H1 (cell line): ENCODE results near the gene USHBP1.

Experiments
- EGR1 ChIP-seq: IDR thresholded peaks from 2 replicates; pipeline ENCODE4 v1.6.1; 2011; ENCODE audit warnings: low read depth, low read length, borderline replicate concordance
- EP300 ChIP-seq, 2 experiments: IDR thresholded peaks; 1 replicate in 1 of 2; 2 replicates in 1 of 2; pipeline ENCODE4 v1.6.1; 2011 to 2012; ENCODE audit warnings: low read depth in 2 of 2, low read length in 2 of 2, mild to moderate bottlenecking in 2 of 2, borderline replicate concordance in 1 of 2, inconsistent platforms in 1 of 2, moderate library complexity in 1 of 2
- KDM1A ChIP-seq: fragments of 200-600, 300-600 bp; sonication (generic); IDR thresholded peaks from 2 replicates; pipeline ENCODE4 v1.7.1; 2016; ENCODE audit warnings: mild to moderate bottlenecking, low read length, borderline replicate concordance
- PHF8 ChIP-seq: fragments of 200-600 bp; sonication (generic); conservative IDR thresholded peaks from 2 replicates; pipeline ENCODE4 v1.7.1; 2012; ENCODE audit warnings: low read depth, mild to moderate bottlenecking, inconsistent platforms, low read length, moderate library complexity
- POLR2A ChIP-seq, 2 experiments: IDR thresholded peaks; 1 replicate in 1 of 2; 2 replicates in 1 of 2; pipeline ENCODE4 v1.6.1; 2011; ENCODE audit warnings: low read depth in 2 of 2, low read length in 2 of 2, mild to moderate bottlenecking in 2 of 2; ENCODE audit errors: control extremely low read depth in 1 of 2
- POLR2AphosphoS5 ChIP-seq: IDR thresholded peaks from 2 replicates; pipeline ENCODE4 v1.6.1; 2011; ENCODE audit warnings: low read depth, low read length
- RAD21 ChIP-seq, 2 experiments: IDR thresholded peaks in 1 of 2; conservative IDR thresholded peaks in 1 of 2; 2 replicates each; pipeline ENCODE4 v1.6.1; 2011; ENCODE audit warnings: low read depth in 2 of 2, low read length in 2 of 2, improper control_type of control experiment in 1 of 2, inconsistent platforms in 1 of 2, mild to moderate bottlenecking in 1 of 2, moderate library complexity in 1 of 2
- SIN3A ChIP-seq, 2 experiments: IDR thresholded peaks in 1 of 2; conservative IDR thresholded peaks in 1 of 2; 2 replicates each; pipeline ENCODE4 v1.6.1; 2011 to 2012; ENCODE audit warnings: low read length in 2 of 2, improper control_type of control experiment in 1 of 2, low read depth in 1 of 2, mild to moderate bottlenecking in 1 of 2
- SP1 ChIP-seq: IDR thresholded peaks from 2 replicates; pipeline ENCODE4 v1.6.1; 2011; ENCODE audit warnings: low read depth, low read length
- TAF1 ChIP-seq: IDR thresholded peaks from 2 replicates; pipeline ENCODE4 v1.6.1; 2011; ENCODE audit warnings: mild to moderate bottlenecking, low read depth, low read length
- TF ChIP-seq, protein P1 (sequence below), 3 experiments: IDR thresholded peaks; 1 replicate in 2 of 3; 2 replicates in 1 of 3; pipeline versions ENCODE4 v1.5.1 to v1.6.1; 2011; ENCODE audit warnings: low read length in 3 of 3, mild to moderate bottlenecking in 3 of 3, inconsistent platforms in 2 of 3, low read depth in 1 of 3, moderate library complexity in 1 of 3; ENCODE audit not compliant: insufficient read depth in 1 of 3; ENCODE audit errors: control extremely low read depth in 1 of 3
- TF ChIP-seq, protein P2 (sequence below): IDR thresholded peaks from 2 replicates; pipeline ENCODE4 v1.6.1; 2012; ENCODE audit warnings: inconsistent platforms

DNA sequence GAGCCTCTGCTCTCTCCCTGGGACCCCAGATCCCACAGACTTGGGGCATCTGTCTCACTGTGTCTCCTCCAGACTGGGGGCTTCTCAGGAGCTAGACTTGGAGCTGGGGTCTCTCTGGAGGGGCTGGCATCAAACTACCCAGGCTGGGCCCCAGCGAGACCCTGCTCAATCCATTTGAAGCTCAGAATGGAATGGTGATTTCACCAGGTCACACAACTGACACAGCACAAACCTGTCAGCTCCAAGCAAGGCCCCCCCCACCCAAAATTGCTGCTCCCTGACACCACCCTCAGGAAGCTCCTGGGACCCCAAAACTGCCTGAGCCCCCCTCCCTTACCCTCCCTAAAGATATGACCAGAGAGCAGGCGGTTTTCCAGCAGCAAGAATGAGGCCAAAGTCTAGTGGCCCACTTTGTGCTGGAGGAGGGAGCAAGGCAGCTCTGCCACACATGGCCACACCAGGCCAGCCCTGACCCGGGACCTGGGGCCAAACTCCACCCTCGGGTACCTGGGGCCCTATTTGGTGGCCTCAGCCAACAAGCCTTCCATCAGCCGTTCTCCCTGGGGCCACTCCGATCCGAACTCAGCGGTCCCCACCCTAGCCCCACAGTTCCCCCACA is 21.2 kb downstream of the USHBP1 start:
- TF ChIP-seq KDM1A (no peak), PHF8 (no peak), RAD21 (IDR thresholded peaks at IDR 0.05 in 1 of 2, conservative IDR thresholded peaks at IDR 0.05 in 1 of 2; ENCODE audit: low read depth in 2 of 2, low read length in 2 of 2) (no peak), EP300 (IDR thresholded peaks at IDR 0.05; ENCODE audit: borderline replicate concordance in 1 of 2, low read depth in 2 of 2, low read length in 2 of 2) (no peak), POLR2A (IDR thresholded peaks at IDR 0.05; ENCODE audit: control extremely low read depth in 1 of 2, low read depth in 2 of 2, low read length in 2 of 2) (no peak), POLR2AphosphoS5 (no peak), SIN3A (conservative IDR thresholded peaks at IDR 0.05 in 1 of 2, IDR thresholded peaks at IDR 0.05 in 1 of 2; ENCODE audit: low read depth in 1 of 2, low read length in 2 of 2) (no peak), TAF1 (no peak), SP1 (no peak), EGR1 (no peak)
- TF ChIP-seq, protein P1, sequence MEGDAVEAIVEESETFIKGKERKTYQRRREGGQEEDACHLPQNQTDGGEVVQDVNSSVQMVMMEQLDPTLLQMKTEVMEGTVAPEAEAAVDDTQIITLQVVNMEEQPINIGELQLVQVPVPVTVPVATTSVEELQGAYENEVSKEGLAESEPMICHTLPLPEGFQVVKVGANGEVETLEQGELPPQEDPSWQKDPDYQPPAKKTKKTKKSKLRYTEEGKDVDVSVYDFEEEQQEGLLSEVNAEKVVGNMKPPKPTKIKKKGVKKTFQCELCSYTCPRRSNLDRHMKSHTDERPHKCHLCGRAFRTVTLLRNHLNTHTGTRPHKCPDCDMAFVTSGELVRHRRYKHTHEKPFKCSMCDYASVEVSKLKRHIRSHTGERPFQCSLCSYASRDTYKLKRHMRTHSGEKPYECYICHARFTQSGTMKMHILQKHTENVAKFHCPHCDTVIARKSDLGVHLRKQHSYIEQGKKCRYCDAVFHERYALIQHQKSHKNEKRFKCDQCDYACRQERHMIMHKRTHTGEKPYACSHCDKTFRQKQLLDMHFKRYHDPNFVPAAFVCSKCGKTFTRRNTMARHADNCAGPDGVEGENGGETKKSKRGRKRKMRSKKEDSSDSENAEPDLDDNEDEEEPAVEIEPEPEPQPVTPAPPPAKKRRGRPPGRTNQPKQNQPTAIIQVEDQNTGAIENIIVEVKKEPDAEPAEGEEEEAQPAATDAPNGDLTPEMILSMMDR (IDR thresholded peaks at IDR 0.05; ENCODE audit: control extremely low read depth in 1 of 3, insufficient read depth in 1 of 3, low read depth in 1 of 3, low read length in 3 of 3), result no peak
- TF ChIP-seq, protein P2, sequence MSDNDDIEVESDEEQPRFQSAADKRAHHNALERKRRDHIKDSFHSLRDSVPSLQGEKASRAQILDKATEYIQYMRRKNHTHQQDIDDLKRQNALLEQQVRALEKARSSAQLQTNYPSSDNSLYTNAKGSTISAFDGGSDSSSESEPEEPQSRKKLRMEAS, result no peak
